Measurements from ENCODE around the gene ADD3. TPM values are rescaled to one million over a fixed set of nuclear protein-coding genes. Genes with fewer than 3 reads are reported as not detected.

ADD3 gene
- total and polyA plus RNA-seq, 2 experiments from 2014 or later: 96.9 to 114 TPM

DNA sequence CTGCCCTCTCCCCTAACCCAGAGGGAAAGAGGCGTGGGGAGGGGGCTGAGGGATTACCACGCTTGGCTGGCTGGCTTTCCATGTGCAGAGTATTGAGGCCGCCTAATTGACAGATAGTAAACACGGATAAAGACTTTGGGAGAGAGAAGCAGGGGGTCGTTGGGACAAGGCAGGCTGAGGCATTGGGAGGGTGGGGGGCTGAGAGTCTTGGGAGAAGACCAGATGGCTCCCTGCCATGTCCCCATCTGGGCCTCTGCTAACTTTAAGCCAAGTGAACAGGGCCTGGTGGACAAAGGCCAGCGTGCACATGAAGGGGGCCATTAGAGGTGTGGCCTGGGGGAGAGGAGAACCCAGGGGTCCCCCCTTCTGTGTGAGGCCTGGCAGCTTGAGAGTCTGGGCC lies 144.2 kb downstream of the ADD3 start:
- TF ChIP-seq, protein P1, sequence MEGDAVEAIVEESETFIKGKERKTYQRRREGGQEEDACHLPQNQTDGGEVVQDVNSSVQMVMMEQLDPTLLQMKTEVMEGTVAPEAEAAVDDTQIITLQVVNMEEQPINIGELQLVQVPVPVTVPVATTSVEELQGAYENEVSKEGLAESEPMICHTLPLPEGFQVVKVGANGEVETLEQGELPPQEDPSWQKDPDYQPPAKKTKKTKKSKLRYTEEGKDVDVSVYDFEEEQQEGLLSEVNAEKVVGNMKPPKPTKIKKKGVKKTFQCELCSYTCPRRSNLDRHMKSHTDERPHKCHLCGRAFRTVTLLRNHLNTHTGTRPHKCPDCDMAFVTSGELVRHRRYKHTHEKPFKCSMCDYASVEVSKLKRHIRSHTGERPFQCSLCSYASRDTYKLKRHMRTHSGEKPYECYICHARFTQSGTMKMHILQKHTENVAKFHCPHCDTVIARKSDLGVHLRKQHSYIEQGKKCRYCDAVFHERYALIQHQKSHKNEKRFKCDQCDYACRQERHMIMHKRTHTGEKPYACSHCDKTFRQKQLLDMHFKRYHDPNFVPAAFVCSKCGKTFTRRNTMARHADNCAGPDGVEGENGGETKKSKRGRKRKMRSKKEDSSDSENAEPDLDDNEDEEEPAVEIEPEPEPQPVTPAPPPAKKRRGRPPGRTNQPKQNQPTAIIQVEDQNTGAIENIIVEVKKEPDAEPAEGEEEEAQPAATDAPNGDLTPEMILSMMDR (IDR thresholded peaks at IDR 0.05; ENCODE audit: low read depth, low read length): no peak
- Histone ChIP-seq H3K9me3 (ENCODE audit: low read depth) (no peaks in the 10 kb centered on the region), H3K27ac (no peak overlapping the region), H3K36me3 (no peaks in the 10 kb centered on the region), H3K4me3 (no peak overlapping the region), H3K27me3 (no peaks in the 10 kb centered on the region), H3K4me1 (ENCODE audit: low read depth) (peaks cover 5% of the 10 kb centered on the region)
- DNase-seq (ENCODE audit: low read depth in 1 of 2, low spot score in 1 of 2): no peak

DNA sequence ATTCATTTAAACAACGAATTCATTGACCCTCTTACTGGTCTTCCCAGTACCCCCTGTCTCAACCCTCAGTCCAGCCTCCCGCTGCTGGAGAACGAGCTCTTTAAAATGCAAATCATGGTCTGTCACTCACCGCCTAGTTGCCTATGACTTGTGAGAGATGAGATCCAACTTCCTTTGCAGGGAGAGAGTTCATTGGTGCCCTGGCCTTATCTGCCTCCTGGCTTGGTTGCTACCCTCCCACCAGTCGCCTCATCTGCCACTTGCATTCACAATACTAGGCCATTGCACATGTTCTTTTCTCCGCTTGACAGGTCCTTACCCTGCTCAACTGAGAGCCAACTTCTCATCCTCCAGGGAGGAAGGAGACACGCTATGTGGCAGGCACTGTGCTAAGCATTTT lies 145.6 kb downstream of the ADD3 start:
- TF ChIP-seq, protein P1 (IDR thresholded peaks at IDR 0.05; ENCODE audit: low read depth, low read length): no peak
- no peaks in the 10 kb centered on the region for H3K27me3 ChIP-seq

DNA sequence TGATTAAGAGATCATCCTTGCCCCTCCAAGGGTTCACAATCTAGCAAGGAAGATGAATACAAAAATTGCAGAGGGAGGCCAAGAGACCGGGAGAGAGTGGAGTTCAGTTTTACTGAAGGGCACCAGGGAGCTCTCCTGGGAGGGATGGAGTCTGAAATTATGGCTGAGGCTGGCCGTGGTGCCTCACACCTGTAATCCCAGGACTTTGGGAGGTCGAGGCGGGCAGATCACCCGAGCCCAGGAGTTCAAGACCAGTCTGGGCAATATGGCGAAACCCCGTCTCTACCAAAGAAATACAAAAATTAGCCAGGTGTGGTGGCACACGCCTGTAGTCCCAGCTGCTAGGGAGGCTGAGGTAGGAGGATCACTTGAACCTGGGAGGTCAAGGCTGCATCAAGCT lies 148.3 kb downstream of the ADD3 start:
- DNase-seq (ENCODE audit: low read depth in 1 of 2, low spot score in 1 of 2): no peak

More for the DNA sequence above, 145.6 kb downstream of the ADD3 start:
- DNase-seq (ENCODE audit: low read depth in 1 of 2, low spot score in 1 of 2): no peak
- Histone ChIP-seq H3K27ac (no peak overlapping the region), H3K4me1 (ENCODE audit: low read depth) (peaks cover 5% of the 10 kb centered on the region), H3K4me3 (no peak overlapping the region), H3K36me3 (no peaks in the 10 kb centered on the region), H3K9me3 (ENCODE audit: low read depth) (no peaks in the 10 kb centered on the region)

DNA sequence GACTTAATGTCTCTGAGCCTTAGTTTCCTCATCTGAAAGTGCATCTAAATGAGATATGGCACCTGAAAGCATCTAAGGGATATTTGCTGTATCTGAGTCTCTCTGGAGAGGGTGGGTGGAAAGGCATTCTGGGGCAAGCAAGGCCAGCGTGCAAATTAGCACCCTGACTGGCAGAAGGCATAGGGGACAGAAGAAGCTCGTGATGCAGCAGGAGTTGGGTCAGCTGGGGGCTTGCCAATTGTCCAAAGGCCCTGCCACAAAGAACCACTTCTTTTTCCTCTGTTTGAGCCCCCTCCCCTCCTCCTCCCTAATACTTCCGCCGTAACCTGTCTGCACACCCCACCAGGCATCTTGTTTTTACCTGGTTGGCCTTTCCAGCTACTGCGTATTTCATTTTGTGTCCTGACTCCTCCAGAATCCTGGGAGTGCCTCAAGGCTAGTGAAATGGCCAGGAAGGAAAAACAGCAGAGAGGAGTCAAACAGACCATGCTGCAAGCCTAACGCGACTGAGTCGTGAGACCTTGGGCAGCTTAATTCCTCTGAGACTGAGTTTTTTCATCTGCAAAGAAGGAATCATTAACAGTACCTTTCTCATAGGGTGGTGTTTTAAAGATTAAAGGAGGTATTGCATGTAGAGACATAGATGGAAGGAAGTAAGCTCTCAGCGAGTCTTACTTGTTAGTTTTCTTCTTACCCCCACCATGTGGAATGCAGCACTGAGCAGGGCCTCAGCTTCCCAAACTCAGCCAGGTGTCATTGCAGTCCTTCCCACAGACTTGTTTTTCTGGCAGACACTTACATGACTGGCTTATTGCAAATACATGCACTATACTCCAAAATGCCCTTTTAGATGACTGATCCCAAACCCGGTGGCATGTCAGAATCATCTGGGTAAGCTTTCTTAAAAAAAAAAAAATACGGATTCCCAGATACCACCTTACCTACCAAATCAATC lies 150.5 kb downstream of the ADD3 start:
- TF ChIP-seq, protein P1 (IDR thresholded peaks at IDR 0.05; ENCODE audit: low read depth, low read length): no peak
- Histone ChIP-seq H3K9me3 (ENCODE audit: low read depth) (no peaks in the 10 kb centered on the region), H3K4me3 (no peak overlapping the region), H3K27me3 (no peaks in the 10 kb centered on the region), H3K4me1 (ENCODE audit: low read depth) (no peaks in the 10 kb centered on the region), H3K27ac (no peak overlapping the region), H3K36me3 (no peaks in the 10 kb centered on the region)
- DNase-seq (ENCODE audit: low read depth in 1 of 2, low spot score in 1 of 2): no peak

More for the DNA sequence above, 148.3 kb downstream of the ADD3 start:
- TF ChIP-seq, protein P1 (IDR thresholded peaks at IDR 0.05; ENCODE audit: low read depth, low read length): no peak
- H3K9me3 ChIP-seq (ENCODE audit: low read depth): no peaks in the 10 kb centered on the region
- no peak overlapping the region for H3K27ac ChIP-seq
- H3K27me3 ChIP-seq: no peaks in the 10 kb centered on the region
- peaks cover 3% of the 10 kb centered on the region for H3K4me1 ChIP-seq (ENCODE audit: low read depth)
- H3K4me3 ChIP-seq: no peak overlapping the region
- no peaks in the 10 kb centered on the region for H3K36me3 ChIP-seq

DNA sequence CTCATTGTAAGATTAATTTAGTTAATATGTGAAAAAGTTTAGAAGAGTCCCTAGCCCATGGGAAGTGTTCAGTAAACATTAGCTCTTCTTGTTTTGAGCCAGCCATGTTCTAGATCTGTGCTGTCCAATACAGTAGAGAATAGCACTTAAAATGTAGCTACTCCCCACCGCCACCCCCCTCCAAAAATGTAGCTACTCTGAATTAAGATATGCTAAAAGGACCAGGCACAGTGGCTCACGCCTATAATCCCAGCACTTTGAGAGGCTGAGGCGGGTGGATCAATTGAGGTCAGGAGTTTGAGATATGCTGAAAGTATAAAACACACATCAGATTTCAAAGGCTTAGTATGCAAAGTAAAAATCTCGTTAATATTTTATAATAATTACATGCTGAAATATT lies 152.3 kb downstream of the ADD3 start:
- H3K4me1 ChIP-seq (ENCODE audit: low read depth): peaks cover 3% of the 10 kb centered on the region
- H3K9me3 ChIP-seq (ENCODE audit: low read depth): no peaks in the 10 kb centered on the region
- no peak overlapping the region for H3K4me3 ChIP-seq
- H3K36me3 ChIP-seq: no peaks in the 10 kb centered on the region
- DNase-seq (ENCODE audit: low read depth in 1 of 2, low spot score in 1 of 2): no peak
- no peak overlapping the region for H3K27ac ChIP-seq
- TF ChIP-seq, protein P1 (IDR thresholded peaks at IDR 0.05; ENCODE audit: low read depth, low read length): no peak
- no peaks in the 10 kb centered on the region for H3K27me3 ChIP-seq

Measured in cardiac muscle cell (in vitro differentiated cells and primary cell).